Astrocyte (in vitro differentiated cells and primary cell): ENCODE measurements around the gene DHRS12.

Experiments
- CTCF ChIP-seq: IDR thresholded peaks from 2 replicates; pipeline ENCODE4 v1.5.1; 2011; ENCODE audit warnings: low read depth, mild to moderate bottlenecking, inconsistent platforms, low read length, moderate library complexity; ENCODE audit not compliant: insufficient read depth
- EZH2 ChIP-seq: IDR thresholded peaks from 2 replicates; pipeline ENCODE4 v1.6.1; 2012; ENCODE audit warnings: mild to moderate bottlenecking, low read length, inconsistent platforms; ENCODE audit not compliant: insufficient read depth

- no peak for TF ChIP-seq CTCF
- TF ChIP-seq EZH2 = no peak
These were observed 2.0 kb upstream of the DHRS12 start for GRCh38 chr13:51805925-51806324.
